H1 (cell line): Measurements from ENCODE around the gene TSFM. TPM values are rescaled to one million over a fixed set of nuclear protein-coding genes. Genes with fewer than 3 reads are reported as not detected.

ENCODE experiments used
- CTCF ChIA-PET: fragments of 300-600 bp; sonication (Branson Sonifier 250); formaldehyde crosslinking; loops from one replicate; lab custom pipeline; 2021; ENCODE audit not compliant: partially characterized antibody; lab: Charles Lee
- POLR2A ChIA-PET: fragments of 300-600 bp; sonication (Branson Sonifier 250); formaldehyde crosslinking; loops from one replicate; lab custom pipeline; 2021; ENCODE audit warnings: inconsistent platforms; ENCODE audit not compliant: partially characterized antibody; lab: Charles Lee
- DNase-seq, 2 experiments: peaks; one replicate each; pipeline versions ENCODE4 v3.0.0 to v3.0.0-alpha.2; 2010 to 2022; ENCODE audit warnings: low spot score in 2 of 2, low read depth in 1 of 2, mixed read lengths in 1 of 2
- FAIRE-seq: peaks from 2 replicates; lab custom pipeline; 2011; peaks lifted over from hg19 to GRCh38; lab: Jason Lieb, UNC
- H2AFZ ChIP-seq: 2 replicates; pipeline ENCODE4 v1.8.1; 2012; ENCODE audit warnings: low read length, inconsistent platforms
- H2AK5ac ChIP-seq: 2 replicates; pipeline ENCODE4 v1.6.1; 2013; ENCODE audit warnings: low read depth, low read length
- H2BK120ac ChIP-seq: replicated peaks from 2 replicates; pipeline ENCODE3; 2013; ENCODE audit warnings: low read depth, low read length, inconsistent platforms
- H2BK12ac ChIP-seq: 2 replicates; pipeline ENCODE4 v1.6.1; 2013; ENCODE audit warnings: low read depth, low read length
- H2BK15ac ChIP-seq: 2 replicates; pipeline ENCODE4 v1.6.1; 2013; ENCODE audit warnings: low read length
- H2BK20ac ChIP-seq: 2 replicates; pipeline ENCODE4 v1.6.1; 2013; ENCODE audit warnings: low read length
- H2BK5ac ChIP-seq: 2 replicates; pipeline ENCODE4 v1.6.1; 2013; ENCODE audit warnings: low read depth, low read length
- H3K14ac ChIP-seq: 2 replicates; pipeline ENCODE4 v1.6.1; 2013; ENCODE audit warnings: inconsistent platforms; ENCODE audit not compliant: insufficient read length
- H3K18ac ChIP-seq: 2 replicates; pipeline ENCODE4 v1.6.1; 2013; ENCODE audit warnings: low read length; ENCODE audit errors: extremely low read depth
- H3K23ac ChIP-seq: 2 replicates; pipeline ENCODE4 v1.6.1; 2013; ENCODE audit warnings: inconsistent platforms; ENCODE audit not compliant: insufficient read length
- H3K23me2 ChIP-seq: 2 replicates; pipeline ENCODE4 v1.6.1; 2013; ENCODE audit warnings: low read depth, low read length
- H3K27ac ChIP-seq: 2 replicates; pipeline ENCODE4 v1.6.1; 2011; ENCODE audit warnings: low read depth, low read length, inconsistent platforms
- H3K27me3 ChIP-seq, 4 experiments: replicated peaks in 1 of 4; 1 replicate in 1 of 4; 2 replicates in 3 of 4; pipeline versions ENCODE4 v1.6.1 to v1.8.1; 2011 to 2013; ENCODE audit warnings: low read length in 3 of 4, mild to moderate bottlenecking in 3 of 4, inconsistent platforms in 2 of 4, mixed read lengths in 2 of 4, moderate library complexity in 1 of 4; ENCODE audit not compliant: control insufficient read depth in 3 of 4, insufficient read depth in 3 of 4; ENCODE audit errors: extremely low read depth in 1 of 4
- H3K36me3 ChIP-seq, 4 experiments: 2 replicates each; pipeline versions ENCODE4 v1.6.1 to v1.8.1; 2011 to 2013; ENCODE audit warnings: mild to moderate bottlenecking in 4 of 4, low read length in 3 of 4, moderate library complexity in 2 of 4, control low read depth in 1 of 4, inconsistent platforms in 1 of 4; ENCODE audit not compliant: insufficient read depth in 4 of 4, control insufficient read depth in 2 of 4
- H3K4ac ChIP-seq: replicated peaks from 2 replicates; pipeline ENCODE3; 2013; ENCODE audit warnings: low read length, low read depth, mixed read lengths, inconsistent platforms; ENCODE audit not compliant: insufficient read length
- H3K4me1 ChIP-seq, 4 experiments: replicated peaks in 1 of 4; 1 replicate in 1 of 4; 2 replicates in 3 of 4; pipeline versions ENCODE4 v1.6.1 to v1.8.1; 2011 to 2013; ENCODE audit warnings: low read length in 3 of 4, inconsistent platforms in 2 of 4, mixed read lengths in 1 of 4; ENCODE audit not compliant: insufficient read depth in 4 of 4, control insufficient read depth in 3 of 4
- H3K4me2 ChIP-seq, 2 experiments: 2 replicates each; pipeline versions ENCODE4 v1.6.1 to v1.8.1; 2011 to 2013; ENCODE audit warnings: low read depth in 2 of 2, low read length in 2 of 2, control low read depth in 1 of 2, inconsistent platforms in 1 of 2, mild to moderate bottlenecking in 1 of 2; ENCODE audit not compliant: insufficient read depth in 1 of 2
- H3K4me3 ChIP-seq, 4 experiments: fragments of 200-600, 300-600 bp in 1 of 4; sonication (generic), shearing (Covaris generic), sonication (Bioruptor Twin) in 1 of 4; 2 replicates each; pipeline versions ENCODE4 v1.5.1 to v1.8.1; 2011 to 2016; ENCODE audit warnings: low read length in 4 of 4, low read depth in 3 of 4, control low read depth in 2 of 4, inconsistent platforms in 2 of 4, mild to moderate bottlenecking in 2 of 4, mixed read lengths in 1 of 4, moderate library complexity in 1 of 4; ENCODE audit not compliant: insufficient read depth in 2 of 4; ENCODE audit errors: extremely low read depth in 1 of 4
- H3K56ac ChIP-seq: replicated peaks from 2 replicates; pipeline ENCODE3; 2013; ENCODE audit warnings: low read depth, mild to moderate bottlenecking, mixed read lengths, low read length, inconsistent platforms; ENCODE audit not compliant: insufficient read length
- H3K79me1 ChIP-seq: 2 replicates; pipeline ENCODE4 v1.6.1; 2013; ENCODE audit warnings: low read depth, low read length, control low read depth
- H3K79me2 ChIP-seq, 2 experiments: 2 replicates each; pipeline versions ENCODE4 v1.6.1 to v1.8.1; 2012 to 2013; ENCODE audit warnings: low read length in 2 of 2, mild to moderate bottlenecking in 2 of 2, inconsistent platforms in 1 of 2; ENCODE audit not compliant: insufficient read depth in 2 of 2, control insufficient read depth in 1 of 2
- H3K9ac ChIP-seq, 4 experiments: replicated peaks in 1 of 4; 1 replicate in 1 of 4; 2 replicates in 3 of 4; pipeline versions ENCODE4 v1.6.1 to v1.8.1; 2011 to 2013; ENCODE audit warnings: low read depth in 3 of 4, low read length in 3 of 4, control low read depth in 2 of 4, mild to moderate bottlenecking in 2 of 4, moderate library complexity in 2 of 4, inconsistent platforms in 1 of 4; ENCODE audit errors: extremely low read depth in 1 of 4
- H3K9me3 ChIP-seq, 2 experiments: 2 replicates each; pipeline versions ENCODE4 v1.6.1 to v1.8.1; 2012 to 2013; ENCODE audit warnings: mild to moderate bottlenecking in 2 of 2, moderate library complexity in 2 of 2, control low read depth in 1 of 2, inconsistent platforms in 1 of 2, low read depth in 1 of 2, low read length in 1 of 2, mixed read lengths in 1 of 2; ENCODE audit not compliant: insufficient read depth in 2 of 2
- H4K20me1 ChIP-seq, 2 experiments: replicated peaks in 1 of 2; 2 replicates each; pipeline versions ENCODE3 to v1.8.1; 2011 to 2013; ENCODE audit warnings: inconsistent platforms in 2 of 2, low read length in 2 of 2, mild to moderate bottlenecking in 1 of 2; ENCODE audit not compliant: insufficient read depth in 2 of 2, control insufficient read depth in 1 of 2
- H4K5ac ChIP-seq: 2 replicates; pipeline ENCODE4 v1.6.1; 2013; ENCODE audit warnings: low read length, low read depth, mixed read lengths, inconsistent platforms; ENCODE audit not compliant: insufficient read length
- H4K8ac ChIP-seq: 2 replicates; pipeline ENCODE4 v1.8.0; 2013; ENCODE audit warnings: mild to moderate bottlenecking, moderate library complexity, low read length, inconsistent platforms; ENCODE audit not compliant: insufficient read depth; ENCODE audit errors: extremely low read depth
- H4K91ac ChIP-seq: replicated peaks from 2 replicates; pipeline ENCODE3; 2013; ENCODE audit warnings: low read length, mixed read lengths, inconsistent platforms; ENCODE audit not compliant: insufficient read length
- CTBP2 ChIP-seq: IDR thresholded peaks from 2 replicates; pipeline ENCODE4 v1.7.0; 2011; ENCODE audit warnings: borderline replicate concordance, mild to moderate bottlenecking, moderate library complexity, mixed read lengths, low read length; ENCODE audit not compliant: insufficient read depth, insufficient read length
- TEAD4 ChIP-seq: IDR thresholded peaks from 2 replicates; pipeline ENCODE4 v1.6.1; 2012; ENCODE audit warnings: low read depth, low read length, inconsistent platforms, mixed read lengths
- WGBS, 2 experiments: shearing (Covaris generic) in 1 of 2; methylation state at CpG; one replicate each; pipeline versions ENCODE4 v1.1.6 to v1.1.7; 2013 to 2015; ENCODE audit warnings: low lambda C conversion rate in 2 of 2, mixed read lengths in 2 of 2, inconsistent platforms in 1 of 2, low coverage in 1 of 2, missing lambda C conversion rate in 1 of 2; ENCODE audit not compliant: insufficient replicate concordance in 2 of 2, insufficient coverage in 1 of 2, insufficient read length in 1 of 2; ENCODE audit errors: extremely low coverage in 1 of 2, missing lambda C conversion rate in 1 of 2; 5-methylcytosine and 5-hydroxymethylcytosine counted together
- polyA plus RNA-seq, 7 experiments: library from polyadenylated mRNA; depleted of rRNA in 3 of 7; stranded (reverse) in 5 of 7; unstranded in 2 of 7; fragments of >200 nt in 5 of 7; fragments of 200-250 nt in 2 of 7; gene quantifications; 1 replicate in 5 of 7; 2 replicates in 1 of 7; 4 replicates in 1 of 7; pipeline versions ENCODE4 v1.2.1 to v1.2.3, GENCODE V29; 2011 to 2013; ENCODE audit warnings: missing spikeins in 2 of 7, mixed read lengths in 2 of 7
- total RNA-seq: library from RNA; stranded (reverse); fragmentation: NEBNext Ultra II Directional; extraction: Animal tissue kit (Norgen Biotek cat#: 25700); gene quantifications from 2 replicates; pipeline ENCODE4 v1.2.1, GENCODE V29; 2021

TSFM gene
- total and polyA plus RNA-seq, 2 of the 8 experiments (the other 6 are each of a cell fraction or from before 2014, with no cell fraction given): 17.4 to 49.8 TPM

- no peak overlapping the region for H3K4ac ChIP-seq
- no peak overlapping the region for H3K4me3 ChIP-seq
- H4K8ac ChIP-seq: no peak overlapping the region
- POLR2A ChIA-PET: interaction anchor here (1.0 to 1.6 kb wide), 3 partner anchors 8 to 14 kb away, joined by 3 to 6 read pairs (median 5); partner anchors contain the start of genes CYP27B1, EEF1AKMT3 and METTL1
- no peak overlapping the region for H3K18ac ChIP-seq
- no peak for DNase-seq
- H2BK20ac ChIP-seq: no peak overlapping the region
- H3K23ac ChIP-seq: no peak overlapping the region
- no peak overlapping the region for H2BK12ac ChIP-seq
- TF ChIP-seq TEAD4 (no peak), CTBP2 (no peak)
- TF ChIP-seq, all 59 proteins: peak for 0
- H3K36me3 ChIP-seq: peaks cover 0 to 5% (median 2%) of the 10 kb centered on the region in 4 experiments; a peak in 3 of 8 replicates
- H2AFZ ChIP-seq: no peak overlapping the region
- peaks cover 0 to 16% of the 10 kb centered on the region in 2 experiments; a peak in 2 of 4 replicates for H3K79me2 ChIP-seq
- H3K27me3 ChIP-seq: no peaks in the 10 kb centered on the region
- no peaks in the 10 kb centered on the region for H3K4me1 ChIP-seq
- no peak overlapping the region for H2AK5ac ChIP-seq
- H4K5ac ChIP-seq: no peak overlapping the region
- H3K56ac ChIP-seq: no peak overlapping the region
- no peak overlapping the region; the same call in 1 of the 2 replicates for H3K27ac ChIP-seq
- CTCF ChIA-PET: interaction anchor here (1.1 to 4.7 kb wide), 9 partner anchors 10 to 52 kb away, joined by 3 to 28 read pairs (median 5); partner anchors contain the start of gene CYP27B1
- H3K9ac ChIP-seq: no peak overlapping the region; a peak in 1 of 7 replicates
- H2BK15ac ChIP-seq: no peak overlapping the region
- no peak overlapping the region for H3K14ac ChIP-seq
- H2BK5ac ChIP-seq: no peak overlapping the region
- H3K4me2 ChIP-seq: no peak overlapping the region
- H3K23me2 ChIP-seq: peaks cover 2% of the 10 kb centered on the region; the same call in 1 of the 2 replicates
- H2BK120ac ChIP-seq: no peak overlapping the region
- FAIRE-seq: no peak
- 90% methylated on average over 4 of the region's 4 CpGs; no CpG with 5 or more reads in 1 of the 2 experiments for WGBS, 2 experiments
- H3K9me3 ChIP-seq: no peaks in the 10 kb centered on the region
- no peaks in the 10 kb centered on the region for H3K79me1 ChIP-seq
- H4K91ac ChIP-seq: no peak overlapping the region
- H4K20me1 ChIP-seq: no peaks in the 10 kb centered on the region
Observed at GRCh38 chr12:57780284-57780897, 2.2 kb upstream of the TSFM start.
